Neural cell (in vitro differentiated cells): ENCODE data around the gene RASSF8. TPM values are rescaled to one million over a fixed set of nuclear protein-coding genes. Genes with fewer than 3 reads are reported as not detected.

Source experiments
- H2AFZ ChIP-seq: fragments of 200-600, 300-800 bp; sonication (generic), shearing (Covaris generic); 2 replicates; pipeline ENCODE4 v1.6.0; 2014; ENCODE audit warnings: low read depth, mild to moderate bottlenecking, antibody characterized with exemption, low read length, moderate library complexity
- H3F3A ChIP-seq: fragments of 200-600 bp; shearing (Covaris generic); 2 replicates; pipeline ENCODE4 v1.6.1; 2016; ENCODE audit warnings: mild to moderate bottlenecking, moderate library complexity, mixed read lengths, antibody characterized with exemption, low read length; ENCODE audit not compliant: insufficient read depth, poor library complexity, severe bottlenecking
- H3K27ac ChIP-seq: fragments of 200-600, 300-800 bp; sonication (generic), shearing (Covaris generic); 2 replicates; pipeline ENCODE4 v1.5.1; 2014; ENCODE audit warnings: mild to moderate bottlenecking, low read length, moderate library complexity
- H3K27me3 ChIP-seq: fragments of 300-800, 200-600 bp; sonication (generic), shearing (Covaris generic); 2 replicates; pipeline ENCODE4 v1.6.0; 2014; ENCODE audit warnings: mild to moderate bottlenecking, low read depth, low read length, moderate library complexity; ENCODE audit not compliant: insufficient read depth
- H3K36me3 ChIP-seq: fragments of 300-800, 200-600 bp; sonication (generic), shearing (Covaris generic); 2 replicates; pipeline ENCODE4 v1.5.1; 2014; ENCODE audit warnings: mild to moderate bottlenecking, antibody characterized with exemption, low read length, moderate library complexity; ENCODE audit not compliant: insufficient read depth
- H3K4me2 ChIP-seq: fragments of 300-800, 200-600 bp; sonication (generic), shearing (Covaris generic); 2 replicates; pipeline ENCODE4 v1.6.0; 2014; ENCODE audit warnings: mild to moderate bottlenecking, low read length
- H3K4me3 ChIP-seq: fragments of 300-800, 200-600 bp; sonication (generic), shearing (Covaris generic); 2 replicates; pipeline ENCODE4 v1.5.1; 2014; ENCODE audit warnings: mild to moderate bottlenecking, low read length, moderate library complexity
- H3K79me2 ChIP-seq: fragments of 200-600 bp; shearing (Covaris generic); replicated peaks from 2 replicates; pipeline ENCODE4 v1.6.0; 2014; ENCODE audit warnings: mild to moderate bottlenecking, low read length, moderate library complexity; ENCODE audit not compliant: insufficient read depth
- H3K9ac ChIP-seq: fragments of 300-800, 200-600 bp; sonication (generic), shearing (Covaris generic); 2 replicates; pipeline ENCODE4 v1.6.1; 2016; ENCODE audit warnings: mild to moderate bottlenecking, low read length, mixed read lengths
- H3K9me2 ChIP-seq: fragments of 200-600 bp; shearing (Covaris generic); 2 replicates; pipeline ENCODE4 v1.6.1; 2016; ENCODE audit warnings: mild to moderate bottlenecking, low read length, mixed read lengths; ENCODE audit not compliant: insufficient read depth
- H3K9me3 ChIP-seq: fragments of 200-600, 300-800 bp; sonication (generic), shearing (Covaris generic); 2 replicates; pipeline ENCODE4 v1.6.1; 2016; ENCODE audit warnings: mild to moderate bottlenecking, mixed run types, low read length, moderate library complexity, mixed read lengths
- H4K20me1 ChIP-seq: fragments of 200-600 bp; shearing (Covaris generic); 2 replicates; pipeline ENCODE4 v1.6.1; 2016; ENCODE audit warnings: mild to moderate bottlenecking, mixed run types; ENCODE audit not compliant: insufficient read depth
- CTCF ChIP-seq: fragments of 450-650 bp; IDR thresholded peaks from 2 replicates; pipeline ENCODE4 v1.5.1; 2014; ENCODE audit warnings: antibody characterized with exemption, mild to moderate bottlenecking, moderate library complexity; ENCODE audit not compliant: poor library complexity, severe bottlenecking
- EP300 ChIP-seq: fragments of 450-650 bp; conservative IDR thresholded peaks from 2 replicates; pipeline ENCODE4 v1.6.1; 2014; ENCODE audit warnings: antibody characterized with exemption, mild to moderate bottlenecking, moderate library complexity; ENCODE audit not compliant: poor library complexity, severe bottlenecking
- EZH2 ChIP-seq: fragments of 200-600, 300-800 bp; shearing (Covaris generic), sonication (generic); IDR thresholded peaks from 2 replicates; pipeline ENCODE4 v1.6.1; 2014; ENCODE audit warnings: antibody characterized with exemption, low read length, borderline replicate concordance, mild to moderate bottlenecking; ENCODE audit not compliant: insufficient read depth, poor library complexity, severe bottlenecking
- MXI1 ChIP-seq: fragments of 450-650 bp; conservative IDR thresholded peaks from 2 replicates; pipeline ENCODE4 v1.6.1; 2014; ENCODE audit warnings: antibody characterized with exemption, mild to moderate bottlenecking; ENCODE audit not compliant: poor library complexity, severe bottlenecking
- POLR2AphosphoS5 ChIP-seq: IDR thresholded peaks from 2 replicates; pipeline ENCODE4 v1.6.1; 2012
- RAD21 ChIP-seq: fragments of 450-650 bp; conservative IDR thresholded peaks from 2 replicates; pipeline ENCODE4 v1.6.1; 2014; ENCODE audit warnings: antibody characterized with exemption, mild to moderate bottlenecking, moderate library complexity
- REST ChIP-seq: IDR thresholded peaks from 2 replicates; pipeline ENCODE4 v1.6.1; 2012; ENCODE audit warnings: borderline replicate concordance
- SMC3 ChIP-seq: fragments of 450-650 bp; conservative IDR thresholded peaks from 2 replicates; pipeline ENCODE4 v1.6.1; 2014; ENCODE audit warnings: antibody characterized with exemption, mild to moderate bottlenecking, moderate library complexity; ENCODE audit not compliant: poor library complexity
- TAF1 ChIP-seq: IDR thresholded peaks from 2 replicates; pipeline ENCODE4 v1.6.1; 2012; ENCODE audit warnings: low read depth
- polyA plus RNA-seq: library from polyadenylated mRNA; depleted of rRNA; stranded (reverse); fragments of >200 nt; gene quantifications from 2 replicates; pipeline ENCODE4 v1.2.3, GENCODE V29; 2014

The RASSF8 gene
- polyA plus RNA-seq, 1 donor from 2014 or later = 11.4 TPM

- Histone ChIP-seq H3K9me3 (no peaks in the 10 kb centered on the region), H3K9ac (no peak overlapping the region), H3F3A (no peaks in the 10 kb centered on the region), H3K79me2 (no peaks in the 10 kb centered on the region), H3K4me3 (no peak overlapping the region), H3K27ac (no peak overlapping the region), H3K9me2 (no peaks in the 10 kb centered on the region), H3K36me3 (no peaks in the 10 kb centered on the region), H2AFZ (no peak overlapping the region), H4K20me1 (no peaks in the 10 kb centered on the region), H3K27me3 (no peaks in the 10 kb centered on the region), H3K4me2 (no peak overlapping the region)
- no peak for TF ChIP-seq CTCF
Observed at GRCh38 chr12:26100666-26101349, 142.3 kb downstream of the RASSF8 start.

GRCh38 chr12:26101350-26101734, 142.9 kb downstream of the RASSF8 start:
- Histone ChIP-seq H3K9ac (no peak overlapping the region), H3K9me2 (no peaks in the 10 kb centered on the region), H4K20me1 (no peaks in the 10 kb centered on the region), H3K27me3 (no peaks in the 10 kb centered on the region), H3K27ac (no peak overlapping the region), H3K79me2 (no peaks in the 10 kb centered on the region), H3K4me2 (no peak overlapping the region), H3F3A (no peaks in the 10 kb centered on the region), H2AFZ (no peak overlapping the region), H3K4me3 (no peak overlapping the region), H3K9me3 (no peaks in the 10 kb centered on the region), H3K36me3 (no peaks in the 10 kb centered on the region)
- TF ChIP-seq SMC3 (no peak), POLR2AphosphoS5 (no peak), TAF1 (no peak)

GRCh38 chr12:26101763-26102162, 143.3 kb downstream of the RASSF8 start:
- Histone ChIP-seq H3K9ac (no peak overlapping the region), H3K27me3 (no peaks in the 10 kb centered on the region), H3K9me3 (no peaks in the 10 kb centered on the region), H3K4me2 (no peak overlapping the region), H3K4me3 (no peak overlapping the region), H2AFZ (no peak overlapping the region), H3K36me3 (no peaks in the 10 kb centered on the region), H3K9me2 (no peaks in the 10 kb centered on the region), H4K20me1 (no peaks in the 10 kb centered on the region), H3K27ac (no peak overlapping the region), H3K79me2 (no peaks in the 10 kb centered on the region), H3F3A (no peaks in the 10 kb centered on the region)
- no peak for TF ChIP-seq TAF1
- TF ChIP-seq CTCF = no peak
- no peak for TF ChIP-seq EZH2
- TF ChIP-seq REST = no peak
- no peak for TF ChIP-seq EP300
- no peak for TF ChIP-seq SMC3
- no peak for TF ChIP-seq MXI1
- TF ChIP-seq POLR2AphosphoS5 = no peak
- no peak for TF ChIP-seq RAD21
